KOPT-K1 (cell line): ENCODE results near the gene SCAF11.
"Not testable (repeated sequence)": the region's sequence is repeated elsewhere in the genome, so short reads cannot be mapped to it uniquely, and the experiment has no call there.

Experiments
- H3K27ac ChIP-seq: fragments of 200-600 bp; sonication (generic); 2 replicates; pipeline ENCODE4 v1.5.1; 2016; ENCODE audit warnings: antibody characterized with exemption, mild to moderate bottlenecking, low read depth, low read length; ENCODE audit not compliant: poor library complexity, severe bottlenecking
- H3K36me3 ChIP-seq: fragments of 200-600 bp; sonication (generic); 2 replicates; pipeline ENCODE4 v1.5.1; 2017; ENCODE audit warnings: antibody characterized with exemption, mild to moderate bottlenecking, low read length, moderate library complexity; ENCODE audit not compliant: insufficient read depth
- H3K9me3 ChIP-seq: fragments of 200-600 bp; sonication (generic); 2 replicates; pipeline ENCODE4 v1.5.1; 2017; ENCODE audit warnings: antibody characterized with exemption, low read length, mild to moderate bottlenecking; ENCODE audit not compliant: insufficient read depth, poor library complexity, severe bottlenecking

SCAF11 gene

GRCh38 chr12:45990468-45991283, at the start of gene SCAF11:
TSS of gene SCAF11 (minus strand) at chr12:45990574. CDS start at chr12:45964167, 26,407 bp downstream.
- Histone ChIP-seq H3K9me3 (no peaks in the 10 kb centered on the region), H3K27ac (peak within 1 kb of the TSS; percentile 97), H3K36me3 (peaks cover 24% of the 10 kb centered on the region)

GRCh38 chr12:46037066-46037465, 46.7 kb upstream of the SCAF11 start:
- H3K9me3 ChIP-seq, H3K36me3 ChIP-seq, H3K27ac ChIP-seq: not testable (repeated sequence)

DNA sequence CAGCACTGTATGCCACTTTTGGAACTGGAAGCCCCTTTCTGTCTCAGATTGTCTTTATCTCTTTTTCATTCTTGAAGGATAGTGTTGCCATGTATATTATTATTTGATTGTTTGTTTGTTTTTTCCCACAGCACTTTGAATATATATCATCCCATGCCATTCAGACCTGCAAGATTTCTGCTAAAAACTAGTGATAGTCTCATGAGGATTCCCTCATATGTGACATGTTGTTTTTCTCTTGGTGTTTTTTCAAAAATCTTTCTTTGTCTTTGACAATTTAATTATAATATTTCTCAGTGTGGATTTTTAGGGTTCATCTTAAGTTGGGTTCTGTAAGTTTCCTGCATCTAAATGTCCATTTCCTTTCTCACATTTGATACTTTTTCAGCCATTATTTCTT, 36.8 kb upstream of the SCAF11 start:
- no peaks in the 10 kb centered on the region for H3K36me3 ChIP-seq
- H3K9me3 ChIP-seq, result peaks cover 44% of the 10 kb centered on the region

DNA sequence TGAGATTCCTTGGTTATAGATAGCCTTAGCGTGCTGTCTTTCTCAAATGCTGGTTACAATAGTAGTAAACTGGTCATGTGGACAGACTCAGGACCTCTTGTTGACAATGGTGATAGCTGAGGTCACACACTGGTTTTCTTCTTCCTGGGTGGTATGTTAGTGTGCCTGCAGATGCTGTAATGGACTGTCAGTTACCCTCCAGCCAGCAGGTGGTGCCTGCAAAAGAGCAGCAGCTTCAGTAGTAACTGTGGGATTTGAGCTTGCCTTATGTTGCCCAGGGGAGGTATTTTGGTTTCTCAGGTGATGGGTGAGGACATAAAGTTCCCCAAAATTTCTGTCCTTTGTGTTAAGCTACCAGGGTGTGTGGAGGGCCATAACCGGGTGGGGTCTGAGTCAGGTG, 33.7 kb upstream of the SCAF11 start:
- H3K9me3 ChIP-seq, result peaks cover 45% of the 10 kb centered on the region
- H3K36me3 ChIP-seq, result no peaks in the 10 kb centered on the region
- no peak overlapping the region for H3K27ac ChIP-seq

More for the DNA sequence above, 36.8 kb upstream of the SCAF11 start:
- no peak overlapping the region for H3K27ac ChIP-seq

DNA sequence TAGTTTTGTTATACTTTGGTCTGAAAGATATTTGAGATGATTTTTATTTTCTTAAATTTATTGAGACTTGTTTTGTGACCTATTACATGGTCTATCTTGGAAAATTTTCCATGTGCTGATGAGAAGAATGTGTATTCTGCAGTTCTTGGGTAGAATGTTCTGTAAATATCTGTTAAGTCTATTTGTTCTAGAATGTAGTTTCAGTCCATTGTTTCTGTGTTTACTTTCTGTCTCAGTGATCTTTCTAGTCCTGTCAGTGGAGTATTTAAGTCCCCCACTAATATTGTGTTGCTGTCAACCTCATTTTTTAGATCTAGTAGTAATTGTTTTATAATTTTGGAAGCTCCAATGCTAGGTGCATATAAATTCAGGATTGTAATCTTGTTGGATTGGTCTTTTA, 30.4 kb upstream of the SCAF11 start:
- Histone ChIP-seq H3K36me3 (no peaks in the 10 kb centered on the region), H3K27ac (no peak overlapping the region), H3K9me3 (peaks cover 17% of the 10 kb centered on the region)

DNA sequence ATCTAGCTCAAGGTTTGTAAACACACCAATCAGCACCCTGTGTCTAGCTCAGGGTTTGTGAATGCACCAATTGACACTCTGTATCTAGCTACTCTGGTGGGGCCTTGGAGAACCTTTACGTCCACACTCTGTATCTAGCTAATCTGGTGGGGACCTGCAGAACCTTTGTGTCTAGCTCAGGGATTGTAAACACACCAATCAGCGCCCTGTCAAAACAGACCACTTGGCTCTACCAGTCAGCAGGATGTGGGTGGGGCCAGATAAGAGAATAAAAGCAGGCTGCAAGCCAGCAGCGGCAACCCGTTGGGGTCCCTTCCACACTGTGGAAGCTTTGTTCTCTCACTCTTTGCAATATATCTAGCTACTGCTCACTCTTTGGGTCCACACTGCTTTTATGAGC, 28.3 kb upstream of the SCAF11 start:
- not testable (repeated sequence) for H3K9me3 ChIP-seq, H3K27ac ChIP-seq

DNA sequence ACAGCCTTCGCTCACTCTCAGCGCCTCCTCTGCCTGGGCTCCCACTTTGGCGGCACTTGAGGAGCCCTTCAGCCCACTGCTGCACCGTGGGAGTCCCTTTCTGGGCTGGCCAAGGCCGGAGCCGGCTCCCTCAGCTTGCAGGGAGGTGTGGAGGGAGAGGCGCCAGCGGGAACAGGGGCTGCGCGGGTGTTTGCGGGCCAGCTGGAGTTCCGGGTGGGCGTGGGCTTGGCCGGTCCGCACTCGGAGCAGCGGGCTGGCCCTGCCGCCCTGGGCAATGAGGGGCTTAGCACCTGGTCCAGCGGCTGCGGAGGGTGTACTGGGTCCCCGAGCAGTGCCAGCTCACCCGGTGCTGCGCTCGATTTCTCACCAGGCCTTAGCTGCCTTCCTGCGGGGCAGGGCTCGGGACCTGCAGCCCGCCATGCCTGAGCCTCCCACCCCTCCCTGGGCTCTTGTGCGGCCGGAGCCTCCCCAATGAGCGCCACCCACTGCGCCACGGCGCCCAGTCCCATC, 27.5 kb upstream of the SCAF11 start:
- not testable (repeated sequence) for H3K9me3 ChIP-seq, H3K36me3 ChIP-seq, H3K27ac ChIP-seq

More for the DNA sequence above, 28.3 kb upstream of the SCAF11 start:
- H3K36me3 ChIP-seq, result not testable (repeated sequence)

- no peak overlapping the region for H3K27ac ChIP-seq
- no peaks in the 10 kb centered on the region for H3K36me3 ChIP-seq
Measured at GRCh38 chr12:46005823-46006222, 15.4 kb upstream of the SCAF11 start.

DNA sequence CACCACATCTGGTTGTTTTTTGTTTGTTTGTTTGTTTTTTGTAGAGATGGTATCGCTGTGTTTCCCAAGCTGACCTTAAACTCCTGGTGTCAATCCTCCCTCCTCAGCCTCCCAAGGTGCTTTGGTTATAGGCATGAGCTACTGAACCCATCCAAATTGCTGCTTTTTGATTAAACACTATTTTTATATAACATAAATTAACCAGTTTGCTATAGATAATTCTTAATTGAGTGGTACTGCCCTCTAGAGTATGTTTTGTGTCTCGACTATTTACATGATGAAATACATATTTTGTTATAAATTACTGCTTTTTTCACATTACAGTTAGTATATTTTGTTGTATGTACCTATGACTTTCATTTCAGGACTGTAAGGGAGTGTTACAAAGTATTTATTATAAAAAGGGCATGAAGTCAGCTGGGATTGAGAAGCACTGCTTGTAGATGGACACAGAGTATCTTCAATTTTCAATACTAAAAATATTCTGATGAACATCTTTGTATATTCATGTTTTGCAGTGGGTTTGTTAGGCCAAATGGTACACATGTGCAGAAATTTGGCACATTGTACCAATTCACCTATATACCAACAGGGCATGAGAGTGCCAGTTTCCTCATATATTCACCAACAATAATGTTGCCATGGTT, 14.9 kb upstream of the SCAF11 start:
- no peaks in the 10 kb centered on the region for H3K9me3 ChIP-seq
- H3K27ac ChIP-seq, result no peak overlapping the region
- H3K36me3 ChIP-seq, result no peaks in the 10 kb centered on the region

More at GRCh38 chr12:46005823-46006222, 15.4 kb upstream of the SCAF11 start:
- H3K9me3 ChIP-seq, result no peaks in the 10 kb centered on the region

GRCh38 chr12:46004715-46005114, 14.3 kb upstream of the SCAF11 start:
- no peaks in the 10 kb centered on the region for H3K36me3 ChIP-seq
- peaks cover 1% of the 10 kb centered on the region for H3K9me3 ChIP-seq
- H3K27ac ChIP-seq, result no peak overlapping the region

- H3K9me3 ChIP-seq, H3K27ac ChIP-seq, H3K36me3 ChIP-seq: not testable (repeated sequence)
Measured at GRCh38 chr12:46000076-46000475, 9.7 kb upstream of the SCAF11 start.

GRCh38 chr12:45994736-45995135, 4.4 kb upstream of the SCAF11 start:
- Histone ChIP-seq H3K36me3 (no peaks in the 10 kb centered on the region), H3K9me3 (peaks cover 4% of the 10 kb centered on the region), H3K27ac (no peak overlapping the region)

GRCh38 chr12:45991284-45992249, 1.2 kb upstream of the SCAF11 start:
- Histone ChIP-seq H3K27ac (peak overlapping the region; percentile 97), H3K36me3 (peaks cover 15% of the 10 kb centered on the region), H3K9me3 (no peaks in the 10 kb centered on the region)

GRCh38 chr12:45989721-45990467, 480 bp downstream of the SCAF11 start:
- H3K36me3 ChIP-seq, result peaks cover 31% of the 10 kb centered on the region
- peak overlapping the region; percentile 97 for H3K27ac ChIP-seq
- H3K9me3 ChIP-seq, result no peaks in the 10 kb centered on the region
